Measurements from ENCODE around the gene SPCS2.

DNA sequence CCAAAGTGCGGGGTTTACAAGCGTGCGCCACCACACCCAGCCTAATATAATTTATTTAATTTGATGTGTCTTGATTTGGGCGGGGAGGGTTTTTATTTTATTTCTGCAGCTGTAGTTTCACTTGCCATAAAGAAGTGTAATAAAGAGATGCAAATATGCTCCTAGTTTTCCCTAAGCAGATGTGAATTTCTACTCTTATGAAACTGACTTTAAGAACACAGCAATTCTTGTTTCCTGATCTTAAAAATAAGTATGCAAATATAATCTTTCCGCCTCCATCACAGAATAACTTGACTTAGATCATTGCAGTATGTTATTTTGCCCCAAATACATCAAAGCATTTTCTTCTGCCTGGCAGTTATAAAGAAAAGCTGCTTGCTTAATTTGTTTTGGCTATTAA is 4.4 kb downstream of the SPCS2 start:
- TF ChIP-seq, protein P1, sequence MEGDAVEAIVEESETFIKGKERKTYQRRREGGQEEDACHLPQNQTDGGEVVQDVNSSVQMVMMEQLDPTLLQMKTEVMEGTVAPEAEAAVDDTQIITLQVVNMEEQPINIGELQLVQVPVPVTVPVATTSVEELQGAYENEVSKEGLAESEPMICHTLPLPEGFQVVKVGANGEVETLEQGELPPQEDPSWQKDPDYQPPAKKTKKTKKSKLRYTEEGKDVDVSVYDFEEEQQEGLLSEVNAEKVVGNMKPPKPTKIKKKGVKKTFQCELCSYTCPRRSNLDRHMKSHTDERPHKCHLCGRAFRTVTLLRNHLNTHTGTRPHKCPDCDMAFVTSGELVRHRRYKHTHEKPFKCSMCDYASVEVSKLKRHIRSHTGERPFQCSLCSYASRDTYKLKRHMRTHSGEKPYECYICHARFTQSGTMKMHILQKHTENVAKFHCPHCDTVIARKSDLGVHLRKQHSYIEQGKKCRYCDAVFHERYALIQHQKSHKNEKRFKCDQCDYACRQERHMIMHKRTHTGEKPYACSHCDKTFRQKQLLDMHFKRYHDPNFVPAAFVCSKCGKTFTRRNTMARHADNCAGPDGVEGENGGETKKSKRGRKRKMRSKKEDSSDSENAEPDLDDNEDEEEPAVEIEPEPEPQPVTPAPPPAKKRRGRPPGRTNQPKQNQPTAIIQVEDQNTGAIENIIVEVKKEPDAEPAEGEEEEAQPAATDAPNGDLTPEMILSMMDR (IDR thresholded peaks at IDR 0.05) = no peak
- TF ChIP-seq POLR2A (IDR thresholded peaks at IDR 0.05) = no peak
- TF ChIP-seq EP300 (IDR thresholded peaks at IDR 0.05) = no peak

Data from tibial nerve (tissue), 4 donors.